OCI-LY1 (cell line): ENCODE measurements around the gene SYAP1.

Source experiments
- CTCF ChIP-seq: fragments of 200-600 bp; sonication (generic), shearing (Covaris generic); IDR thresholded peaks from 2 replicates; pipeline ENCODE4 v1.5.1; 2017; ENCODE audit warnings: mild to moderate bottlenecking, antibody characterized with exemption, low read length, moderate library complexity, mixed read lengths
- EZH2 ChIP-seq: fragments of 200-600 bp; sonication (generic), shearing (Covaris generic); IDR thresholded peaks from 2 replicates; pipeline ENCODE4 v1.8.0; 2017; ENCODE audit warnings: borderline replicate concordance, mixed run types, mild to moderate bottlenecking, antibody characterized with exemption, low read length, moderate library complexity, mixed read lengths

GRCh38 chrX:16719334-16720084 is at the start of gene SYAP1:
- TF ChIP-seq CTCF (no peak), EZH2 (no peak)
